Measurements from ENCODE around the gene FXYD5.
A peak's percentile ranks its signal among the peaks of the same experiment; 100 is the strongest.
"Not testable (repeated sequence)": the region's sequence is repeated elsewhere in the genome, so short reads cannot be mapped to it uniquely, and the experiment has no call there.

The FXYD5 gene

GRCh38 chr19:35140207-35140961, 14.2 kb upstream of the FXYD5 start:
- DNase-seq = no peak

- peak; percentile 20 for DNase-seq
Observed at GRCh38 chr19:35140962-35141836, 13.3 kb upstream of the FXYD5 start.

- DNase-seq = no peak
Observed at GRCh38 chr19:35141837-35142605, 12.5 kb upstream of the FXYD5 start.

- DNase-seq = peak; percentile 31
Observed at GRCh38 chr19:35142606-35143230, 11.8 kb upstream of the FXYD5 start.

- no peak for DNase-seq
Observed at GRCh38 chr19:35143231-35143715, 11.3 kb upstream of the FXYD5 start, which contains the start of gene FXYD7. TSS of gene FXYD7 (plus strand) at chr19:35143255. CDS start at chr19:35143334, 79 bp downstream.

GRCh38 chr19:35143818-35144217, 10.7 kb upstream of the FXYD5 start:
- DNase-seq = no peak

GRCh38 chr19:35144259-35144599, 10.3 kb upstream of the FXYD5 start:
- no peak for DNase-seq

GRCh38 chr19:35144600-35145436, 9.7 kb upstream of the FXYD5 start:
- no peak for DNase-seq

- DNase-seq = no peak
Observed at GRCh38 chr19:35146746-35147459, 7.6 kb upstream of the FXYD5 start.

GRCh38 chr19:35149463-35149862, 5.1 kb upstream of the FXYD5 start:
- DNase-seq = no peak

GRCh38 chr19:35150445-35150844, 4.1 kb upstream of the FXYD5 start:
- no peak for DNase-seq

- DNase-seq = no peak
Observed at GRCh38 chr19:35151273-35152065, 3.1 kb upstream of the FXYD5 start.

GRCh38 chr19:35153129-35153522, 1.4 kb upstream of the FXYD5 start:
- not testable (repeated sequence) for DNase-seq

- peak; percentile 26 for DNase-seq
Observed at GRCh38 chr19:35153701-35154524, 622 bp upstream of the FXYD5 start.

- no peak for DNase-seq
Observed at GRCh38 chr19:35155441-35155840, 906 bp downstream of the FXYD5 start.

- no peak for DNase-seq
Observed at GRCh38 chr19:35155981-35156672, 1.6 kb downstream of the FXYD5 start.

GRCh38 chr19:35156673-35157014, 2.1 kb downstream of the FXYD5 start:
- DNase-seq = no peak

- no peak for DNase-seq
Observed at GRCh38 chr19:35157431-35157830, 2.9 kb downstream of the FXYD5 start.

GRCh38 chr19:35159606-35160005, 5.1 kb downstream of the FXYD5 start:
- DNase-seq = no peak

Measured in COR-L47 (cell line).